K562 (cell line): Measurements from ENCODE around the gene PLXNA2. TPM values are rescaled to one million over a fixed set of nuclear protein-coding genes. Genes with fewer than 3 reads are reported as not detected.

Experiments used
- ATAC-seq: fragments of 200-7000 bp; cut with Tn5 transposase; 3 replicates; pipeline ENCODE4 v1.9.1; 2020; ENCODE audit warnings: moderate library complexity
- BruUV-seq: library from RNA; stranded (reverse); fragments of 400-500 nt; replicated peaks from 2 replicates; lab custom pipeline; 2021; lab: Mats Ljungman, UMichigan
- CTCF ChIA-PET: fragments of 300-600 bp; formaldehyde crosslinking; extraction: SDS; loops from one replicate; lab custom pipeline; 2021; ENCODE audit warnings: low intra/inter-chr PET ratio; lab: Yijun Ruan, JAX
- POLR2A ChIA-PET: fragments of 300-600, 350-650 bp; sonication (Branson Sonifier 250); formaldehyde crosslinking; extraction: SDS; loops from one replicate; lab custom pipeline; 2021; ENCODE audit warnings: antibody characterized with exemption, inconsistent platforms; lab: Yijun Ruan, JAX
- DNase-seq, 4 experiments: peaks; one replicate each; pipeline versions ENCODE4 v3.0.0 to v3.0.0-alpha.2; 2011 to 2018; ENCODE audit warnings: low spot score in 3 of 4, mixed read lengths in 3 of 4; ENCODE audit errors: extremely low read depth in 1 of 4
- FAIRE-seq: peaks from 2 replicates; lab custom pipeline; 2011; peaks lifted over from hg19 to GRCh38; lab: Jason Lieb, UNC
- H2AFZ ChIP-seq: 2 replicates; pipeline ENCODE4 v1.6.0; 2011; ENCODE audit warnings: low read depth, low read length, control low read depth, inconsistent platforms
- H3K27ac ChIP-seq: fragments of 200-600 bp; 3 replicates; pipeline ENCODE4 v1.8.0; 2011; ENCODE audit warnings: low read depth, mild to moderate bottlenecking, control low read depth, inconsistent platforms, low read length, moderate library complexity, mixed read lengths; ENCODE audit errors: extremely low read depth
- H3K27me3 ChIP-seq, 2 experiments: fragments of 300-600 bp in 1 of 2; 2 replicates in 1 of 2; 3 replicates in 1 of 2; pipeline versions ENCODE4 v1.6.0 to v1.8.0; 2011; ENCODE audit warnings: inconsistent platforms in 2 of 2, low read length in 2 of 2, mild to moderate bottlenecking in 1 of 2, mixed read lengths in 1 of 2, moderate library complexity in 1 of 2; ENCODE audit not compliant: control insufficient read depth in 2 of 2, insufficient read depth in 2 of 2
- H3K36me3 ChIP-seq: fragments of 300-600 bp; 3 replicates; pipeline ENCODE4 v1.8.0; 2011; ENCODE audit warnings: mild to moderate bottlenecking, low read length, inconsistent platforms; ENCODE audit not compliant: control insufficient read depth, insufficient read depth
- H3K4me1 ChIP-seq, 2 experiments: fragments of 200-600 bp in 1 of 2; replicated peaks in 1 of 2; 2 replicates in 1 of 2; 3 replicates in 1 of 2; pipeline versions ENCODE4 v1.5.1 to v1.8.0; 2011; ENCODE audit warnings: inconsistent platforms in 2 of 2, low read length in 2 of 2, mild to moderate bottlenecking in 1 of 2, mixed read lengths in 1 of 2, moderate library complexity in 1 of 2; ENCODE audit not compliant: control insufficient read depth in 2 of 2, insufficient read depth in 2 of 2
- H3K4me2 ChIP-seq: 2 replicates; pipeline ENCODE4 v1.6.1; 2011; ENCODE audit warnings: low read length, control low read depth, inconsistent platforms, mixed read lengths; ENCODE audit not compliant: insufficient read depth
- H3K4me3 ChIP-seq: fragments of 200-600 bp; sonication (generic), shearing (Covaris generic); 2 replicates; pipeline ENCODE4 v1.5.1; 2016; ENCODE audit warnings: control low read depth, inconsistent platforms
- H3K79me2 ChIP-seq: fragments of 200-600 bp; 3 replicates; pipeline ENCODE4 v1.8.0; 2011; ENCODE audit warnings: low read length, inconsistent platforms; ENCODE audit not compliant: control insufficient read depth, insufficient read depth
- H3K9ac ChIP-seq, 2 experiments: 2 replicates each; pipeline versions ENCODE4 v1.6.0 to v1.6.1; 2011; ENCODE audit warnings: low read depth in 2 of 2, low read length in 2 of 2, control low read depth in 1 of 2, inconsistent platforms in 1 of 2, mild to moderate bottlenecking in 1 of 2, mixed read lengths in 1 of 2; ENCODE audit not compliant: insufficient read depth in 1 of 2
- H3K9me1 ChIP-seq: one replicate; pipeline ENCODE4 v1.6.0; 2011; ENCODE audit warnings: inconsistent platforms, mild to moderate bottlenecking, low read length, moderate library complexity; ENCODE audit not compliant: control insufficient read depth, insufficient read depth
- H3K9me3 ChIP-seq: replicated peaks from 2 replicates; pipeline ENCODE4 v1.5.1; 2011; ENCODE audit warnings: low read depth, low read length, inconsistent platforms; ENCODE audit not compliant: control insufficient read depth, insufficient read depth
- H4K20me1 ChIP-seq: replicated peaks from 2 replicates; pipeline ENCODE4 v1.6.1; 2011; ENCODE audit warnings: low read length, inconsistent platforms, mixed read lengths; ENCODE audit not compliant: control insufficient read depth, insufficient read depth
- ATF4 ChIP-seq: fragments of 450-650 bp; formaldehyde crosslinking; IDR thresholded peaks from 2 replicates; pipeline ENCODE4 v1.4.0; 2022; ENCODE audit warnings: mild to moderate bottlenecking, moderate library complexity
- CREB3 ChIP-seq: fragments of 450-650 bp; conservative IDR thresholded peaks from 2 replicates; pipeline ENCODE4 v1.6.1; 2016; ENCODE audit warnings: missing genetic modification characterization, low read depth, mild to moderate bottlenecking, missing compliant biosample characterization, moderate library complexity
- KAT2B ChIP-seq: IDR thresholded peaks from one replicate; pipeline ENCODE4 v1.6.1; 2012; ENCODE audit warnings: low read depth, mild to moderate bottlenecking, control low read depth, inconsistent platforms, low read length, moderate library complexity
- KAT7 ChIP-seq: sonication (generic); formaldehyde crosslinking; IDR thresholded peaks from 2 replicates; pipeline ENCODE4 v1.8.0; 2022; ENCODE audit warnings: missing genetic modification reagents, mild to moderate bottlenecking, borderline replicate concordance
- KHSRP ChIP-seq: fragments of 450-650 bp; IDR thresholded peaks from 2 replicates; pipeline ENCODE4 v1.6.1; 2017
- PHF20 ChIP-seq: fragments of 450-650 bp; IDR thresholded peaks from 2 replicates; pipeline ENCODE4 v1.6.1; 2018; ENCODE audit not compliant: partially characterized antibody
- PRPF4 ChIP-seq: fragments of 200-400 bp; formaldehyde crosslinking; IDR thresholded peaks from one replicate; pipeline ENCODE4 v1.6.1; 2017; ENCODE audit warnings: low read length, low read depth, mild to moderate bottlenecking; ENCODE audit not compliant: insufficient read depth, poor library complexity, severe bottlenecking
- THRA ChIP-seq: fragments of 450-650 bp; IDR thresholded peaks from 2 replicates; pipeline ENCODE4 v1.6.1; 2017; ENCODE audit warnings: mild to moderate bottlenecking, moderate library complexity
- TOE1 ChIP-seq, 2 experiments: fragments of 450-650 bp in 1 of 2; sonication (generic) in 1 of 2; formaldehyde crosslinking in 1 of 2; IDR thresholded peaks; 2 replicates each; pipeline versions ENCODE4 v1.7.1 to v1.8.0; 2016 to 2022; ENCODE audit warnings: borderline replicate concordance in 2 of 2, mild to moderate bottlenecking in 2 of 2, antibody characterized with exemption in 1 of 2, inconsistent platforms in 1 of 2, low read depth in 1 of 2, missing genetic modification reagents in 1 of 2, moderate library complexity in 1 of 2
- ZBTB7A ChIP-seq: IDR thresholded peaks from 2 replicates; pipeline ENCODE4 v1.6.1; 2011; ENCODE audit warnings: low read depth, mild to moderate bottlenecking, low read length, moderate library complexity, borderline replicate concordance; ENCODE audit not compliant: control insufficient read depth
- WGBS: fragments of 100-300 bp; shearing (Covaris generic); methylation state at CpG from one replicate; pipeline ENCODE4 v1.1.6; 2016; ENCODE audit warnings: low coverage, mixed read lengths; ENCODE audit not compliant: insufficient coverage; ENCODE audit errors: missing lambda C conversion rate; 5-methylcytosine and 5-hydroxymethylcytosine counted together
- in situ Hi-C: fragments of 300-500 bp; cut with MboI; formaldehyde crosslinking; loops from 4 replicates; pipeline ENCODE4 v1.15.0; 2018; ENCODE audit warnings: inconsistent platforms, mixed read lengths
- intact Hi-C: fragments of 100-400 bp; cut with micrococcal nuclease; formaldehyde crosslinking; loops from 2 replicates; pipeline ENCODE4 v1.14.2; 2022
- polyA plus RNA-seq, 8 experiments: library from polyadenylated mRNA; depleted of rRNA in 4 of 8; stranded (reverse) in 5 of 8; unstranded in 3 of 8; fragments of >200 nt; fragmentation: Nextera tagmentation in 2 of 8; fragmentation: Illumina TruSeq in 1 of 8; extraction: Ambion mirVana in 2 of 8; extraction: Trizol in 1 of 8; gene quantifications; 2 replicates each; pipeline versions ENCODE4 v1.2.1 to v1.2.3, GENCODE V29; 2011 to 2014; ENCODE audit warnings: inconsistent platforms in 1 of 8, missing spikeins in 1 of 8
- total RNA-seq, 7 experiments: library from RNA; depleted of rRNA in 6 of 7; stranded (reverse); fragments of >200 nt in 6 of 7; fragmentation: Illumina TruSeq in 2 of 7; extraction: Trizol in 2 of 7; gene quantifications; 2 replicates each; pipeline versions ENCODE4 v1.2.1 to v1.2.3, GENCODE V29; 2011 to 2021; ENCODE audit warnings: low replicate concordance in 1 of 7

PLXNA2 gene
- total and polyA plus RNA-seq, 9 of the 15 experiments (the other 6 are each of a cell fraction or from before 2014, with no cell fraction given): 0.01 to 1.3 (median 0.32) TPM

- H3K79me2 ChIP-seq: no peaks in the 10 kb centered on the region
- ChIA-PET POLR2A (interaction anchor here (0.8 to 1.5 kb wide), 3 partner anchors 9 to 17 kb away, joined by 3 to 5 read pairs (median 4); no protein-coding TSS in a partner anchor), CTCF (no interaction called here)
- no peaks in the 10 kb centered on the region for H3K9me3 ChIP-seq
- intact Hi-C loops (no loop called here), in situ Hi-C loops (no loop called here)
- FAIRE-seq: no peak
- TF ChIP-seq PRPF4: no peak
- no peak for TF ChIP-seq PHF20
- no peak for TF ChIP-seq ATF4 (CRISPR knock-in tag)
- no peak for TF ChIP-seq KHSRP
- H3K9ac ChIP-seq: no peak overlapping the region
- no peak overlapping the region for H3K27ac ChIP-seq
- no peak overlapping the region for H3K4me3 ChIP-seq
- peaks cover 4% of the 10 kb centered on the region; the same call in 1 of the 2 replicates for H4K20me1 ChIP-seq
- H3K27me3 ChIP-seq: peaks cover 4 to 12% of the 10 kb centered on the region in 2 experiments; a peak in 4 of 5 replicates
- 34% methylated on average over 3 of the region's 3 CpGs for WGBS
- BruUV-seq: no TSS peak
- no peak for ATAC-seq
- no peak for DNase-seq
- no peak overlapping the region for H2AFZ ChIP-seq
- no peaks in the 10 kb centered on the region; a peak in 1 of 5 replicates for H3K4me1 ChIP-seq
- H3K4me2 ChIP-seq: no peak overlapping the region
- H3K9me1 ChIP-seq: no peaks in the 10 kb centered on the region
- H3K36me3 ChIP-seq: no peaks in the 10 kb centered on the region
Measured at GRCh38 chr1:208146650-208147049, 97.5 kb downstream of the PLXNA2 start.

GRCh38 chr1:208145167-208145566, 99.0 kb downstream of the PLXNA2 start:
- H3K9me3 ChIP-seq: no peaks in the 10 kb centered on the region
- in situ Hi-C loops (no loop called here), intact Hi-C loops (no loop called here)
- DNase-seq (no peak), FAIRE-seq (no peak), ATAC-seq (peak; percentile 43; the same call in 2 of the 3 replicates)
- BruUV-seq: no TSS peak
- ChIA-PET POLR2A (interaction anchor here (1.0 to 2.1 kb wide), 3 partner anchors 10 to 107 kb away, joined by 3 to 5 read pairs (median 5); no protein-coding TSS in a partner anchor), CTCF (no interaction called here)
- H3K27ac ChIP-seq: no peak overlapping the region
- H2AFZ ChIP-seq: no peak overlapping the region
- no peaks in the 10 kb centered on the region for H3K9me1 ChIP-seq
- H3K36me3 ChIP-seq: no peaks in the 10 kb centered on the region
- peaks cover 4% of the 10 kb centered on the region; the same call in 1 of the 2 replicates for H4K20me1 ChIP-seq
- no peak for TF ChIP-seq CREB3
- no peak for TF ChIP-seq KAT7
- TF ChIP-seq ZBTB7A: 0 out of 2 replicates have a peak, but pooled peaks have one; percentile 18
- TF ChIP-seq KAT2B: no peak
- no peak for TF ChIP-seq KHSRP
- TF ChIP-seq THRA: no peak
- TF ChIP-seq TOE1 (IDR thresholded peaks at IDR 0.05; ENCODE audit: borderline replicate concordance): no peak
- no peak for TF ChIP-seq TOE1 (CRISPR knock-in tag; IDR thresholded peaks at IDR 0.05; ENCODE audit: borderline replicate concordance, low read depth)
- H3K27me3 ChIP-seq: peaks cover 0 to 16% of the 10 kb centered on the region in 2 experiments; a peak in 2 of 5 replicates
- H3K4me2 ChIP-seq: no peak overlapping the region
- peak overlapping the region in 1 of 2 experiments; percentile 27; a peak in 1 of 4 replicates for H3K9ac ChIP-seq
- H3K79me2 ChIP-seq: no peaks in the 10 kb centered on the region
- H3K4me3 ChIP-seq: no peak overlapping the region
- 27% methylated on average over 3 of the region's 3 CpGs for WGBS
- H3K4me1 ChIP-seq: no peaks in the 10 kb centered on the region
